ENCODE measurements around the gene GAMT.

GAMT gene

DNA sequence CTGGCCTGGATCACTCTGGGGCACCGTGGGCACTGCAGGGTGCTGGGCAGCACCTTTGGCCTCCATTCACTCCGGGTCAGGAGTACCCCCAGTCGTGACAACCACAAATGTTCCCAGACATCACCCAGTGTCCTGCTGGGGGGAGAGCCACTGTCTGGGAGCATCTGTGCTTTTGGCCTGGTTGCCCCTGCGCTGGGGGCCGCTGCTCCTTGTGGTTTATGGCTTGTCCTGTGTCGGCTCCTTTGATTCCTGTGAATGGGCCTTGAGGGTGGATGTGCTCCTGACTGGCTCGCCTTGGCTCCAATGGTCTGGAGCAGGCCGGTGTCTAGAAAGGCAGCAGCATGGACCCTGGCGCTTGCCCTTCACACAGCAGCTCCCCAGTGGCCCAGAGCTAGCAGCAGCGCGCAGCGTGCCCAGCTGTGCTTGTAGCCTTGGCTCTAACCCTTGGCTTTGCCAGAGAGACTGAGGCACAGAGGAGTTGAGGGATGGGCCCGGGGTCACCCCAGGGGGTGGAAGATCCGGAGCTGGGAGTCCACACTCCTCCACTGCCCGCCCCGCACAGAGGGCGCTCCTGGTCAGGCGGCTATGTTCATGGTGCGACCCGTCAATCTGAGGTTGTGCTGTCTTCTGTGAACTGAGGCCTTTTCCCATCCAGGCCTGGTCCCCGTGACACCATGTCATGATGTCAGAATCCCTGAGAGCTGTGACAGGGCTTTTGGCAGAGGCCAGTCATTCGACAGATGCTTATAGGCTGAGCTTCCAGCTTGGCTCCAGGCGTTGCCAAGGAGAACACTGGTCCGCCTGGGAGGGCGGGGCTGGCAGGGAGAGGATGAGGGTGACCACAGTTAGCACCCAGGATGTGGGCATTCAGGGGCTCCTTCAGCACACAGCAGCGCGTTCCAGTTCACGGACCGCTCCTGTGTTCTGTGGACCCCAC lies 10.2 kb upstream of the GAMT start:
- no peak overlapping the region for H3K4me3 ChIP-seq (ENCODE audit: low read depth, low read length)
- TF ChIP-seq, protein P1, sequence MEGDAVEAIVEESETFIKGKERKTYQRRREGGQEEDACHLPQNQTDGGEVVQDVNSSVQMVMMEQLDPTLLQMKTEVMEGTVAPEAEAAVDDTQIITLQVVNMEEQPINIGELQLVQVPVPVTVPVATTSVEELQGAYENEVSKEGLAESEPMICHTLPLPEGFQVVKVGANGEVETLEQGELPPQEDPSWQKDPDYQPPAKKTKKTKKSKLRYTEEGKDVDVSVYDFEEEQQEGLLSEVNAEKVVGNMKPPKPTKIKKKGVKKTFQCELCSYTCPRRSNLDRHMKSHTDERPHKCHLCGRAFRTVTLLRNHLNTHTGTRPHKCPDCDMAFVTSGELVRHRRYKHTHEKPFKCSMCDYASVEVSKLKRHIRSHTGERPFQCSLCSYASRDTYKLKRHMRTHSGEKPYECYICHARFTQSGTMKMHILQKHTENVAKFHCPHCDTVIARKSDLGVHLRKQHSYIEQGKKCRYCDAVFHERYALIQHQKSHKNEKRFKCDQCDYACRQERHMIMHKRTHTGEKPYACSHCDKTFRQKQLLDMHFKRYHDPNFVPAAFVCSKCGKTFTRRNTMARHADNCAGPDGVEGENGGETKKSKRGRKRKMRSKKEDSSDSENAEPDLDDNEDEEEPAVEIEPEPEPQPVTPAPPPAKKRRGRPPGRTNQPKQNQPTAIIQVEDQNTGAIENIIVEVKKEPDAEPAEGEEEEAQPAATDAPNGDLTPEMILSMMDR (IDR thresholded peaks at IDR 0.05; ENCODE audit: low read depth, low read length): no peak
- no peak for DNase-seq
- H3K27me3 ChIP-seq (ENCODE audit: insufficient read depth, low read depth, severe bottlenecking): no peaks in the 10 kb centered on the region
- H3K27ac ChIP-seq: no peak overlapping the region
- H3K36me3 ChIP-seq: peaks cover 74% of the 10 kb centered on the region
- no peaks in the 10 kb centered on the region for H3K9me3 ChIP-seq (ENCODE audit: severe bottlenecking)

DNA sequence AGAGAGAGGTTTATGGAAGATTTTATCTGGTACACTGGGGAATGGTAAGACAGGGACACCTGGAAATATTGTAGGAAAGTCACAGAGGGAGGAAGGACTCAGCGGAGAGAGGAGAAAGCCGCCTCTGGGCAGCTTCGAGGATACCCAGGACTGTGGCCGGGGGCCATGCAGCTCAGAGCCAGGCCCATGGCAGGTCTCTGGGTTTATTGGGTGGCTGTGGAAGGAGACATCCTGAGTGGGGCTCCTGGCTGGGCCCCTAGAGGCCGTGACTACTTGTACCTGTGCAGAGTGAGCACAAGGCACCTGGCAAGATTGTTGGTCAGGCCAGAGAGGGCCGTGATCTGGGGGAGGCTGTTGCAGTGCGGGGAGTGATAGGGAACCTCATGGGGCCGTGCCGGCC lies 9.4 kb upstream of the GAMT start:
- no peaks in the 10 kb centered on the region for H3K9me3 ChIP-seq (ENCODE audit: severe bottlenecking)
- TF ChIP-seq, protein P1 (IDR thresholded peaks at IDR 0.05; ENCODE audit: low read depth, low read length): no peak
- DNase-seq: no peak
- no peak overlapping the region for H3K27ac ChIP-seq
- H3K4me3 ChIP-seq (ENCODE audit: low read depth, low read length): no peak overlapping the region
- H3K27me3 ChIP-seq (ENCODE audit: insufficient read depth, low read depth, severe bottlenecking): no peaks in the 10 kb centered on the region
- H3K36me3 ChIP-seq: peaks cover 67% of the 10 kb centered on the region

DNA sequence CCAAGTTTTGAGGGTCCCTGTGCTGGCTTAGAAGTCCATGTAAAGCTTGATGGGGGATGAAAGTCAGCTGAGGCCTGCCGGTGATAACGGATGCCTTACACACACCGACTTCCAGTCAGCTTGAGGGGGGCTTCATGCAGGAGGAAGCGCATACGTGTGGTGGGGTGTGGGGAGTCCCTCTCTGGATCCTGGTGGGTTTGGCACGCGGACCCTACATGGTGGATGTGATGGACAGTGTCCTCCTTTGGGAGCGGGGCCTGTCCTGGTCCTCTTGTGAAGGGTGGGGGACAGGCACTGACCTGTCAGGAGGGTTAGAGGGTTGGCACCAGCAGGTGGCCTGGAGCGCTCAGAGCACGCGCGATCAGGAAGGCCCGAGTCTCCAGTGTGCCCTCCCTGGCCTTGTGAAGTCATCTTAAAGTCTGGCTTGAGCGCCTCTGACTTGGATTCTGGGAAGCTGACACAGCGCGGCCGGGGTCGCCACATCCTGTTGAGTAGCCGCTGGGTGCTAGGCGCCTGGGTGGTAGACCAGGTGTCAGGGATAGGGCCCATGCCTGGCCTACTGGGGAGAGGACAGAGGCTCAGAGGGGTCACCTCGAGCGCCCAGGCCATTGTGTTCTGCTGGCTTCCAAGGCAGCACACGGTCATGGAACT lies 8.9 kb upstream of the GAMT start:
- H3K36me3 ChIP-seq: peaks cover 64% of the 10 kb centered on the region
- no peaks in the 10 kb centered on the region for H3K27me3 ChIP-seq (ENCODE audit: insufficient read depth, low read depth, severe bottlenecking)
- no peak for DNase-seq
- no peak overlapping the region for H3K27ac ChIP-seq
- H3K9me3 ChIP-seq (ENCODE audit: severe bottlenecking): no peaks in the 10 kb centered on the region
- no peak overlapping the region for H3K4me3 ChIP-seq (ENCODE audit: low read depth, low read length)
- TF ChIP-seq, protein P1 (IDR thresholded peaks at IDR 0.05; ENCODE audit: low read depth, low read length): no peak

DNA sequence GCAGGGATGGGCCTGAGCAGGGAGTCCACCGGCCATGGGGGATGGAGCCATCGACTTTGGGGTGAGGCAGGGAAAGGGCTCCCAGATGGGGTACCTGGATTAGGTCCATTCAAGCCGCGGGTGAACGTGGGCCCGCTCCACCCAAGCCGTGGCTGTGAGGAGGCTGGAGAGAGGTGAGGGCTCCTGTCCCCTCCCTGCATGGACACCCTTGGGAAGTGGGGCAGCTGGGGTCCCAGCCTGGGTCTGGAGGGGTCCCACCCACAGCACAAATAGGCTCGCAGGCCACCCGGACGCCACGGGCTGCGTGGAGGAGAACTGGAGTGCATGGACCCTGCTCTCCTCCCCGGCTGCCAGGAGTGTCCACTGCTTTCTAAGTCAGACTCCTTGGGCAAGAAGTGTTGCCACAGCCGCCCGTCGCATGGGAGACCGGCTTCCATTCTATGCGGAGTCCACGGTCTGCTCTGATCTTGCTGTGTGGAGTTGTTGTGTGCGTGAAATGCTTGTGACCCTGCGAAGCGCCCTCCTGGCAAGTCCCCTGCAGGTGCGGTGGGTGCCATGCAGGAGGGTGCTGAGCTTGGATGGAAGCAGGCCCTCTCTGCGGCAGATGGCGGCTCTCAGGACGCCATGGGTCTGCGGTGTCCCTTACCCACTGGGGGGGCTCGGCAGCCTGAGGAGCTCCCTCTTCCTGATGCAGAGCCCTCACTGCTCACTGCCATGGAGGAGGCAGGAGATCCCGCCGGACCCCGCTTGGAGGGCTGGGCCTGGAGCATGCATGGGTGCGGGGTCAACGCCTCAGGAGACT lies 8.1 kb upstream of the GAMT start:
- Histone ChIP-seq H3K36me3 (peaks cover 64% of the 10 kb centered on the region), H3K27ac (peak overlapping the region; percentile 96), H3K27me3 (ENCODE audit: insufficient read depth, low read depth, severe bottlenecking) (no peaks in the 10 kb centered on the region), H3K4me3 (ENCODE audit: low read depth, low read length) (peak overlapping the region; percentile 74), H3K9me3 (ENCODE audit: severe bottlenecking) (no peaks in the 10 kb centered on the region)
- DNase-seq: no peak
- TF ChIP-seq, protein P1 (IDR thresholded peaks at IDR 0.05; ENCODE audit: low read depth, low read length): no peak

DNA sequence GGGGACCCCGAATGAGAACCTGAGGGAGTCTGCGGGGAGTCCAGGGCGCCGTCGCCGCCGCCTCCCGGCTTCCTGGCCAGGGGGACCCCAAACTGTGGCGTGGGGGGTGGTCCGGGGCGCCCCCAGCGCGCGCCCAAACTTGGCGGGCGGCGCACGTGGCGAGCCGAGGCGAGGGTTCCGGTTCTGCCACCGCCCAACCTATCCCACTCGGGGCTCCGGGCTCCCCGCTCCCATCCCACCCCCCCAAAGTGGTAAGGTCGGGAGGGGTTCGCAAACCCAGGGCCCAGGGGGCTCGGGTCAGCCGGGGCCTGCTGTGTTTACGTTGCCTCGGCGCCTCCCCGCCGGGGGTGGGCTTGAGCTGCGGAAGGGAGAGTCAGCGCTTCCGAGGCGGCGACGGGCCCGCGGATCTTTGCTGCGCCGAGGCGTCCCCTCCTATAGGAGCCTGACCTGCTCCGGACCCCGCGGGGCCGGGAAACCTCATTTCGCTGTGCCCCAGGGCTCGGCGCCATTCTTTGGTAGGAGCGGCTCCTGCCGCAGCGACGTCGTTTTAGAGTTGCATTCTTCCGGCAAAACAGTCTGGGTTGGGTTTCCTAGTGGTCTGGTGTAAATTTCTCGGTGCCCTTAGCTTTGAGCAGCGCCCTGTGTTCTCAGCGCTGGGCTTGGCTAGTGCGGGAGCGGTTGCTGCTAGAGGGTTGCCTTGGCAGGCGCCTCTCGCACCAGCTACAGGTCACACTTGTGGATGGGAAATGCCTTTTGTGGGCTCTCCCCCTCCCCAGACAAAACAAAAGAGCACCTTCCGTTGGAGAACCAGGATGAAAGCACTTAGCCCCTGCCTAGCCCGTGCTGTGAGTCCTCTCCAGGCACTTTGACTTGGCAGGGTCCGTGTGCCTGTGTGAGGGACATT lies 7.2 kb upstream of the GAMT start:
- TF ChIP-seq, protein P1 (IDR thresholded peaks at IDR 0.05; ENCODE audit: low read depth, low read length): no peak
- no peaks in the 10 kb centered on the region for H3K27me3 ChIP-seq (ENCODE audit: insufficient read depth, low read depth, severe bottlenecking)
- no peaks in the 10 kb centered on the region for H3K9me3 ChIP-seq (ENCODE audit: severe bottlenecking)
- peaks cover 55% of the 10 kb centered on the region for H3K36me3 ChIP-seq
- H3K4me3 ChIP-seq (ENCODE audit: low read depth, low read length): peak overlapping the region; percentile 74
- H3K27ac ChIP-seq: peak overlapping the region; percentile 96
- DNase-seq: no peak

Measured in WERI-Rb-1 (cell line).